ENCODE data around the gene ACOT8.
"Not testable (repeated sequence)": the region's sequence is repeated elsewhere in the genome, so short reads cannot be mapped to it uniquely, and the experiment has no call there.

The ACOT8 gene

GRCh38 chr20:45887346-45887715 lies 30.1 kb upstream of the ACOT8 start, which contains the start of gene SPATA25:
Gene SPATA25, minus strand, starts transcription at chr20:45887622. Its CDS starts 32 bp downstream, at chr20:45887590.
- DNase-seq (ENCODE audit: low spot score), result no peak

DNA sequence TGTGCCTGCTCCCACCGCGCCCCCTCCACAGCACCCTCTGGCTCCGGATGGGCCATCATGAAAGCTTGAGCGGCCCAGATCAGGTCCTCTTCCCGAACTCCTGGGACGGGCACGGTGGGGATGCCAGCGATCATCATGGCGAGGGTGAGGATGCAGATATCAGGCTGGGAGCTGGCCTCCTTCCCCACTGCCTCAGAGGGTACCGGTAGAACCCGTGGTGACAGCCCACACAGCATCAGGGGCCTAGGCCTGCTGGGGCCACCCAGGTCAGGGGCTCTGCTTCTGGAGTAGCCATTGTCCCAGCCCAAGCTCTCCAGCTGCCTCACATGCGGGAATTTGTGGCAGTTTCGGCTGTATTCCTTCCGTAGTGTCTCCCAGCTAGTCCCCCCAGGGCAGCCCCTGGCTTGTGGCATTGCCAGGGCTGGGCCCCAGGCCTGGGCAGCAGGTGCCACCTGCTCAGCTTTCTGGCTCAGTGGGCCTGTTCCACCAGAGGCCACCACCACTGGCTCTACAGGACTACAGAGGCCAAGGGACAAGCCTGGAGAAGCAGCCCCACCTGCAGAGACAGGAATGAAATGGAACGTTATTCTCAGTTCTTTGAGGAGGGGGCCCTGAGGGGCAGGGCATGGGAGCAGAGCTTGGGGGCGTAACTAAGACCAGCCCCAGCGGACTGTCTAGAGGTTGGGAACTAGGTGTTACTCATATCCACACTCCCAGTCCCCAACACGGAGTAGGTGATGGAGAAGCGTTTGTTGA lies 29.6 kb upstream of the ACOT8 start:
- DNase-seq (ENCODE audit: low spot score), result no peak

GRCh38 chr20:45883100-45883469 lies 25.9 kb upstream of the ACOT8 start:
- no peak for DNase-seq (ENCODE audit: low spot score)

GRCh38 chr20:45882469-45883099 lies 25.4 kb upstream of the ACOT8 start:
- no peak for DNase-seq (ENCODE audit: low spot score)

DNA sequence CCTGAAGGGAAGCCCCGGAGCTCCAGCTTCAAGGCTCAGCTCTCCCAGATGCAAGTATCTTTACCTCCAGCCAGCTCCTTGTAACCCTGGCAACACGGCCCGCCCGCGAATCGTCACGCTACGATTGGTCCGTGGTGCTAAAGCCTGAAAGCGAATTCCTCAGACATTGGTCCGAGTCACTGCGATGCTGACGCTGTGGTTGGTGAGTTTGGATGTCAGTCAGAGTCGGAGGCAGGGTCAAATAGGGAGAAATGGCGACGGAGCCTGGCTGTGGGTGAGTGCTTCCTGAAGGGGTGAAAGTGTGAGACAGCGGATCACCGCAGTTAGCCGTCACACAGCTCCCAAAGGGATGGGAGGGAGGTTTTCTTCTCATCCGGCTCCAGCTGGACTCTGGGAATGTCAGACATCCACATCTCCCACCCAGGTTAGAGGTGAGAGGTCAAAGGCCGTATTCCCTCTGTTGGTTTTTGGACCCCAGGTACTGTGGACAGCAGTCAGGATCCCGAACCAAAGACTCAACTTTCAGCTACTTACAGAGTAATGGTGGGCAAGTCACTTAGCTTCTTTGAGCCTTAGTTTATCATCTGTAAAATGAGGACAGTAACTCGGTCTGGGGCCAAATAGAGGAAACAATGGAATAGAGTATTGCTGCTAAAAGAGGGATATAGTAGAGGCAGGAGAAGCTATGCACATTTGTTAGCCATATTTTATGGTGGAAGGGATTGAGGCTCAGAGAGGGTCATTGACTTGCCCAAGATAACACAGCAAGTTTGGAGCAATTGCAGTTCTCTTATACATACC lies 24.0 kb upstream of the ACOT8 start, which contains the start of gene ZSWIM1:
Gene ZSWIM1, plus strand, starts transcription at position 240 of the 801 bp plus-strand sequence. CDS start 1,366 bp downstream, outside the sequence.
- DNase-seq (ENCODE audit: low spot score), result peak; percentile 99

DNA sequence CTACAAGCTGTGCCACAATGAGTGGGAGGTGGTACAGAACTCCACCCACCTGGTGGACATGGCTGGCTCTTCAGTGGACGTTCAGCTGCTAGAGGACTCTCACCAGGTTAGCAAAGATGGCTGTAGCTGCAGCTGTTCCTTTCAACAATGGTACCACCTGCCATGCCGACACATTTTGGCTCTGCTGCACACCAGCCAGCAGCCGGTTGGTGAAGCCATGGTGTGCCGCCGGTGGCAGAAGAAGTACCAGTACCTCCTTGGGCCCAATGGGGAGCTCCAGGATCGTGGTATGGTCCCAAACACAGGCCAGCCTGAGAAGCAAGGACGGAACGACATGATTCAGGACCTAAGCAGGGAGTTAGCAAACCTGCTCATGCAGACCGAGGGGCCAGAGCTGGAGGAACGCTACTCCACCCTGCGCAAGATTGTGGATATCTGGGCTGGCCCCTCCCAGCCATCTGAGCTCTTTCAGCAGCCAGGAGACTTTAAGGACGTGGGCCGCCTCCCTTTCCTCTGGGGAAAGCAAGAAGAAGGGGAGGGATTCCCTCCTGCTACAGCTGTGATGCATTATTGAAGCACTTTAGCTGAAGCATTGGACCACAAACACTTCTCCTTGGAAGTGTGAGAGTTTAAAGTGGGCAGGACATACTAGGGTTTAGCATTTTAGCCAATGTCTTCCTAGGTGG lies 21.0 kb upstream of the ACOT8 start:
- no peak for DNase-seq (ENCODE audit: low spot score)

DNA sequence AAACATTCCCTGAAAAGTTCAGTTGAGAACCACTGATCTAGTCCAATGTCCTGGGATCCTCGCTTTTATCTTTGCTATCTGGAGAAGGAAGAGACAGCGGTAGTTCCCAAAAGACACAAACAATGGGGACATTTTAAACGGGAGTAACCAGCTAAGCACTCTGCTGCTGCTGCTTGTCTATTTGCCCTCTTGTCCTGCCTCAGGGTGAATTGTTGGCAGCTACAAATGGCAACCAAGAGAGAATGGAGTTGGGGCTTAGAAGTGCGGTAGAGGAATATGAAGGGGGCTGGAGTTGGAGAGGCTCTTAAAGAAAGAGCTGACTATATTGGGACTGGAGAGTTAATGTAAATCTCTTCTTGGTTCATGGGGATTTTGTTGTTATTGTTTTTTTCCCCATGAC lies 17.4 kb upstream of the ACOT8 start:
- no peak for DNase-seq (ENCODE audit: low spot score)

DNA sequence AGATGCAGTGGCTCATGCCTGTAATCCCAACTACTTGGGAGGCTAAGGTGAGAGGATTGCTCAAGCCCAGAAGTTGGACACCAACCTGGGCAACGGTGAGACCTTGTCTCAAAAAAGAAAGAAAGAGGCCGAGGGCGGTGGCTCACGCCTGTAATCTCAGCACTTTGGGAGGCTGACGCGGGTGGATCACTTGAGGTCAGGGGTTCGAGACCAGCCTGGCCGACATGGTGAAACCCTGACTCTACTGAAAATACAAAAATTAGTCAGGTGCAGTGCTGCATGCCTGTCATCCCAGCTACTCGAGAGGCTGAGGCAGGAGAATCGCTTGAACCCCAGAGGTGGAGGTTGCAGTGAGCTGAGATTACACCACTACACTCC lies 16.9 kb upstream of the ACOT8 start:
- DNase-seq (ENCODE audit: low spot score), result not testable (repeated sequence)

DNA sequence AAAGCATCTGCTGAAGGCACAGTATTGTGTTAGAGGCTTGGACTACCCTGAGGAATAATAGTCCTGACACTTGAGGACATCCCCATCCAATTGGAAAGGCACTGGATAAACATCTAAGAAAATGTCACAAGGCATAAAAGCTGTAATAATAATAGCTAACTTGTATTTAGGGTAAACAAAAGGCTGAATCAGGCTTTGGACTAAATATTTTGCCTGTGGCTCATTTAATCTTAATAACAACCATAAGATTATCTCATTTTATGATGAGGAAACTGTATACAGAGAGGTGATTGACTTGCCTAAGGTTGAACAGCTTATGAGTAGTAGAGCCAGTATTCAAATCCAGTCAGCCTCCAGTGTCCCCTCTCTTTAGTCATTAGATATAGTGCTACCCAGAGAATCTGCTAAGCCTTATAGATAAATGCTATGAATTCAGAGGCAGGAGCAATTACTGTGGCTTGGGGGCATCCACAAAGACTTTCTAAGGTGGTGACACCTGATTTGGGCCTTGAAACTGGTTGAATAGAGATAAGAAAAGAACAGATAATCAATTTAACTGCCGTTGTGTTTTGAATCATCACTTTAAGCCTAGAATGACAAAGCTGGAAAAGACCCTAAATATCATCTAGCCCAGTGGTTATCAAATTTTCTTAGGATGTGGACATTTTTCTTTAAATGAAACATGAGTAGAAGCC lies 16.4 kb upstream of the ACOT8 start:
- no peak for DNase-seq (ENCODE audit: low spot score)

DNA sequence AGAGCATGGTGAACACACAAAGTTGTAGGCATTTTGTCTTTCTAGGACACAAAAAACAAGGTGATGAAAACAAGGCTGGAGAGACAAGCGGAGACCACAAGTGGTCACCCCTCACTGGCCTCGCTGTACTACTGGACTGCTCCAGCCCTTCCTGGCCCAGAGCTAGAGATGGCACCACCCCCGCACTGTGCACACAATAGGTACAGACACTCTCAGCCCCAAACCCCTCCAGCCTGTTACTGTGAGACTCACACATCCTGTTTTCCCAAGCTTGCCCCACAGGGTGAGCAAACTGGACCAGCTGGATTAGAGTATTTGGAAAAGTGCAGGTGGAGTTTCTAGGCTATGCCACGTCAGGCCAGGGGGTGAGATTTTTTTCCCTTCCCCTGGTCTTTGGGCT lies 15.4 kb upstream of the ACOT8 start:
- DNase-seq (ENCODE audit: low spot score), result no peak

- no peak for DNase-seq (ENCODE audit: low spot score)
Measured at GRCh38 chr20:45867819-45868176, 10.6 kb upstream of the ACOT8 start.

GRCh38 chr20:45867136-45867818 lies 10.1 kb upstream of the ACOT8 start:
- DNase-seq (ENCODE audit: low spot score), result no peak

DNA sequence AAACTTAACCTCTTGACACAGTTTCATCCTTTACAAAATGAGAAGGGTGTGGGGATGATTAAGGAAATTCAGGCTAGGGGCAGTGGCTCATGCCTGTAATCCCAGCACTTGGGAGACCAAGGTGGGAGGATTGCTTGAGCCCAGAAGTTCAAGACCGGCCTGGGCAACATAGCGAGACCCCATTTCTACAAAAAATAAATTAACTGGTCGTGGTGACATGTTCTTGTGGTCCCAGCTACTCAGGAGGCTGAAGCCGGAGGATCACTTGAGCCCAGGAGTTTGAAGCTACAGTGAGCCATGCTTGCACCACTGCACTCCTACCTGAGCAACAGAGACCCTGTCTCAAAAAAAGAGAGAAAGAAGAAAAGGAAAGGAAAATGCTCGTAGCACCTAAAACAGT lies 9.3 kb upstream of the ACOT8 start:
- DNase-seq (ENCODE audit: low spot score), result no peak

GRCh38 chr20:45863543-45864470 lies 6.6 kb upstream of the ACOT8 start:
- no peak for DNase-seq (ENCODE audit: low spot score)

DNA sequence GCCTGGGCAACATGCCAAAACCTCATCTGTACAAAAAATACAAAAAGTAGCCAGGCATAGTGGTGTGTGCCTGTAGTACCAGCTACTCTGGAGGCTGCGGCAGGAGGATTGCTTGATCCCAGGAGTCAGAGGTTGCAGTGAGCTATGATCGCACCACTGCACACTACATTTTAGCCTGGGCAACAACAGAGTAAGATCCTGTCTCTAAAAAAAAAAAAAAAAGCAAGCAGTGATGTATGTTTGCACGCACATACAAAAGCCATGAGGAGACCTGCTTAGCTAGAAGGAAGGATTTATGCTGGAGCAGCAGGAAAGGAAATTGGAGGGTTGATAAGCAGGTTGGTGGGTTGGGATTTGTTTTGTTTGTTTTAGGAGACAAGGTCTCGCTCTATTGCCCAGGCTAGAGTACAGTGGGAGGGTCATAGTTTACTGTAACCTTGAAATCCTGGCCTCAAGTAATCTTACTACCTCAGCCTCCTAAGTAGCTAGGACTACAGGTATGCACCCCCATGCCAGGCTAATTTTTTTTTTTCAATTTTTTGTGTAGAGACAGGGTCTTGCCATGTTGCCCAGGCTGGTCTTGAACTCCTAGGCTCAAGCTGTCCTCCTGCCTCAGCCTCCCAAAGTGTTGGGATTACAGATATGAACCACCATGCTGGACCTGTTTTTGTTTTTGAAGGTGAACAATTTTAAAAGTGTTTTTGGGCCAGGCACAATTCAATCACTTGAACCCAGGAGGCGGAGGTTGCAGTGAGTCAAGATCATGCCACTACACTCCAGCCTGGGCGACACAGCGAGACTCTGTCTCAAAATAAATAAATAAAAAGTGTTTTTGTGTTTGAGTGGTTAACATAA lies 4.3 kb upstream of the ACOT8 start:
- no peak for DNase-seq (ENCODE audit: low spot score)

GRCh38 chr20:45860560-45861220 lies 3.5 kb upstream of the ACOT8 start:
- no peak for DNase-seq (ENCODE audit: low spot score)

DNA sequence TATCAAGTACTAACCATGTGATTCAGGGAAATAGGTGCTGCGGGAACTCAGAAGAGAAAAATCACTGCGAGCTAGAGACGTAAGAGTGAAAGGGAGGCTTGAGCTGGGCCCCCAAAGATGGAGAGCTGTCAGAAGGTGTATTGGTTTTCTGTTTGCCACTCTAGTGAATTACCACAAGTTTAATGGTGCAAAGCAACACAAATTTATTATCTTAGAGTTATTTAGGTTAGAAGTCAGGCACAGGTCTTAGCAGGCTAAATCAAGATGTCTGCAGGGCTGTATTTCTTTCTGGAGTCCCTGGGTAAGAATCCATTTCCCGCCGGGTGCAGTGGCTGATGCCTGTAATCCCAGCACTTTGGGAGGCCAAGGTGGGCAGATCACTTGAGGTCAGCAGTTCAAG lies 2.7 kb upstream of the ACOT8 start:
- DNase-seq (ENCODE audit: low spot score), result no peak

- DNase-seq (ENCODE audit: low spot score), result no peak
Measured at GRCh38 chr20:45857882-45858216, 657 bp upstream of the ACOT8 start.

DNA sequence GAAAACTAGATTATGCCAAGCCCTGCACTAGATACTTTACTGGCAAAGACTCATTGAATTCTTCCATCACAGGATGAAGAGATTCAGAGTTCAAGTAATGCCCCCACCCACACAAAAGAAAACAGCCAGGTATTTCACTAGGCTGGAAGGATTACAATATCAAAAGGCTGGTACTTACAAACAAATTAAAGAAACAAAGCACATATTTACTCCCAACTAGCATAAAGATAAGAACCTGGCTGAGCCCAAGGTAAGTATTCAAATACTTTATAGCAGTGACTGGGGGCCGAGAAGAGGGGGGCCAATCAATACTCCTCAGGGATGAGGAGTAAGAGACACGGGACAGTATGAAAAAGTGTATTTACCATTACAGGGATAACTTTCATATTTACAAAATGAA lies 3.7 kb downstream of the ACOT8 start:
- DNase-seq (ENCODE audit: low spot score), result no peak

Data from left forelimb (tissue), 1 donor.